Muscle layer of colon (tissue), 2 donors: ENCODE data around the gene TAF15.

Source experiments
- H3K27ac ChIP-seq: one replicate; pipeline ENCODE4 v1.7.0; 2013; ENCODE audit warnings: low read depth, mild to moderate bottlenecking, low read length, moderate library complexity
- H3K27me3 ChIP-seq, 2 donors: one replicate each; pipeline ENCODE4 v1.7.0; 2013; ENCODE audit warnings: low read length in 2 of 2, mild to moderate bottlenecking in 2 of 2; ENCODE audit not compliant: insufficient read depth in 2 of 2, control insufficient read depth in 1 of 2
- H3K36me3 ChIP-seq: one replicate; pipeline ENCODE4 v1.7.0; 2013; ENCODE audit warnings: mild to moderate bottlenecking, low read length; ENCODE audit not compliant: insufficient read depth
- H3K4me1 ChIP-seq: one replicate; pipeline ENCODE4 v1.7.0; 2013; ENCODE audit warnings: mild to moderate bottlenecking, low read length; ENCODE audit not compliant: insufficient read depth
- H3K4me3 ChIP-seq, 2 donors: one replicate each; pipeline ENCODE4 v1.7.0; 2013; ENCODE audit warnings: low read length in 2 of 2, low read depth in 1 of 2, mild to moderate bottlenecking in 1 of 2, moderate library complexity in 1 of 2
- H3K9ac ChIP-seq: one replicate; pipeline ENCODE4 v1.7.0; 2013; ENCODE audit warnings: low read length
- H3K9me3 ChIP-seq: one replicate; pipeline ENCODE4 v1.7.0; 2013; ENCODE audit warnings: mild to moderate bottlenecking, low read length
- donor health status: abdominal sarcoma.
- donor health status: Adenocarcinoma of cecum.

TAF15 gene

DNA sequence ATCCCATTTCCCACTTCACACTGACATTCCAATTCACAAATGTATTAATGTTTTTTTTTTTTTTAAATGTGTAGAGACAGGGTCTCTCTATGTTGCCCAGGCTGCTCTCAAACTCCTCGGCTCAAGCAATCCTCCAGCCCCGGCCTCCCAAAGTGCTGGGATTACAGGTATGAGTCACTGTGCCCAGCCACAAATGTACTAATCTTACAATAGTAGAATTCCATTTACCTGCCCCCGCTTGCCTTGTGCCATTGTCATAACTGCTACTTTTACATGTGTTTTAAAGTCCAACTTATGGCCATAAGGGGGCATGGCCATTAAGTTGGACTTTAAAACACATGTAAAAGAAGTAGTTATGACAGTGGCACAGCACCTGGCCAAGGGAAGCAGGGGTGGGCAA lies 18.4 kb upstream of the TAF15 start:
- Histone ChIP-seq H3K9ac (no peak overlapping the region), H3K4me3 (no peak overlapping the region), H3K36me3 (peaks cover under 1% of the 10 kb centered on the region), H3K4me1 (peaks cover 53% of the 10 kb centered on the region), H3K27ac (no peak overlapping the region), H3K9me3 (no peaks in the 10 kb centered on the region), H3K27me3 (peaks cover 0 to 2% of the 10 kb centered on the region in 2 donors)

DNA sequence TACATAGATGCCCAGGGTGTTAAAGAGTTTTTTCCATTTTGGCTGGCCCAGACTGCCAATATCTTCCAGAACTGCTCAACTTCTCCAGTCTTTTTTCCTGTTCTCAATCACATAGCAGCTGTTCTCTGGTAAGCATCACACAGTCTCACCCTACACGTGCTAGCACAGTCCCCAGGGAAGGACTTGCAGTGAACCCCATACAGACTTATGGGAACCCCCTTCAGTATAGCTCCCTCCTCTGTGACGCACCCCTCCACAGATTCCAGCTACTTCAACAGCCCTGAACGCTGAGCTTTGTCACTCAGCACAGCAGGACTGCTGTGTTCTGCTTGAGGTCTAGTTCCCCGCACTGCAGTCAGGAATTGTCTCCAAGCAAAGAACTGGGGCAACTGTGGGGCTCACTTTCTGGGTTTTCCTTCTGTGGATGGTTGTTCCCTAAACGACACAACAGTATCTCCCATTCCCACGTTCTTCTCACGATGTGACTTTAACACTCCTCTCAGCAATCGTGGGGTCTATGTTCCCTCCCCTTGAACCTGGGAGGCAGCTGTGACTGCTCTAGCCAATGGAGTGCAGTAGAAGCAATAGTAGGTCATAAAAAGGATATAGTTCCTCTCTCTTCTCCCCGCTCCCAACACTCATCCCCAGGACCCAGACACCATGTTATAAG lies 17.5 kb upstream of the TAF15 start:
- Histone ChIP-seq H3K9me3 (no peaks in the 10 kb centered on the region), H3K27ac (no peak overlapping the region), H3K4me3 (peak overlapping the region in 1 of 2 donors; percentile 3), H3K36me3 (no peaks in the 10 kb centered on the region), H3K27me3 (peaks cover 0 to 5% of the 10 kb centered on the region in 2 donors), H3K9ac (no peak overlapping the region), H3K4me1 (peaks cover 46% of the 10 kb centered on the region)

DNA sequence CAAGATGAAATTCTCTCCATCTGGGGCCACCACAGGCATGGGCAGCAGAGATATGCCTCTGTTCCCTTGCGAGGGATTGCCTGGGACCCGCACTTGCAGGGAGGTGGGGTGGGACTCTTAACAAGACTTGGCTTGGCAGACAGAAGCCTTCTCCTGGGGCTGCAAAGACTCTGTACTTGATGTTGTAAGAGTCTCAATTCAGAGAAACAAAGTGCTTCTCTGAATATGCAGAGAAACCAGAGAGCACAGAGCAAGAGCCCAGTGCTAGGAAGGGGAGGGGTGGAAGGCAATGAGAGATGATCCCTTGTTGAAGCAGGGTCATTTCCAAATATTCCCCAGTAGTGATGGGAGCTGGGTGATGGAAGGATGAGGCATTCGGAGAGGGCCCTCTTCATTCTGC lies 16.0 kb upstream of the TAF15 start:
- Histone ChIP-seq H3K27ac (peak overlapping the region; percentile 53), H3K9me3 (no peaks in the 10 kb centered on the region), H3K4me1 (peaks cover 32% of the 10 kb centered on the region), H3K9ac (no peak overlapping the region), H3K4me3 (no peak overlapping the region), H3K27me3 (peaks cover 0 to 5% of the 10 kb centered on the region in 2 donors), H3K36me3 (no peaks in the 10 kb centered on the region)

DNA sequence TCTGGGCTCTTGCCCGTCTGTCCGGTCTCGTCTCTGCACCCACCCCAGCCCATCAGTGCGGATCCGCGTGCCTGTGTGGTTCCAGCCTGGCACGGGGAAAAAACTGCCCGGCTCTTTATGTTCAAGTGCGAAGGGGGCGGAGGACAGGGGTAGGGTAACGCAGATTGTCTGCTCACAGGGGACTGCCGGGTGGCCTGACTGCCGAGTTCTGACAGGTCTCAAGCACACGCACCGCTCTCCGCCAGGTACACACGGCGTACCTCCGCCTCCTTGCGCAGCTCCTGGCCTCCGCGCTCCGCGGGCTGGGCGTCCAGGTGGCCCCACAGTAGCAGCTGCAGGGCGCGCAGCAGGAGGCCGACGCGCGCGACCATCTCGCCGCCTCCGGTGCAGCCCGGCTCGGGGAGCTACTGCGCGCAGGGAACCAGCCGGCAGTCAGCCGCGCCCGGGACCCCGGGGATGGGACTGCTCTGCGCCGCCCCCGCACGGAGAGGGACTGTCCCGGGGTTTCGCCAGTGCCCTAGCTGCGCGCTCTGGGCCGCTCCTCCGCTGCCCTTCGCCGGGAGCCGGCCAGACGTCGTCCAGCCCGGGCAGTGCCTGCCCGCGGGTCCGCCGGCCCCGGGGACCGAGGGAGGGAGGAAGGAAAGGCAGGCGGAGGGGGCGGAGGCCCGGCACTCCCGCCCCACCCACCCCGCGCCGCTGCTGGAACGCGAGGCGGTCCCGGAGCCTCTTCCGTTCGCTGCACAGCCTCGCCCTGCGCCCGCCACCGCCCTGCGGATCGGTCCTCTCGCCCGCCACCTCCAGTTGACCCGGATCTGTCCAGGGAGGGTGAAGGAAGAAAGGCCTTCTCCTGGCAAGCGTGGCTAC lies 14.0 kb upstream of the TAF15 start, which contains the start of gene MMP28:
TSS of gene MMP28 (minus strand) at position 635 of the 864 bp plus-strand sequence. CDS start at position 371, 264 bp downstream.
- Histone ChIP-seq H3K9me3 (no peaks in the 10 kb centered on the region), H3K27ac (peak within 1 kb of the TSS; percentile 65), H3K4me3 (peak within 1 kb of the TSS; percentile 45 to 65), H3K27me3 (peaks cover 0 to 5% of the 10 kb centered on the region in 2 donors), H3K9ac (no peak within 1 kb of the TSS), H3K4me1 (peaks cover 28% of the 10 kb centered on the region), H3K36me3 (no peaks in the 10 kb centered on the region)

DNA sequence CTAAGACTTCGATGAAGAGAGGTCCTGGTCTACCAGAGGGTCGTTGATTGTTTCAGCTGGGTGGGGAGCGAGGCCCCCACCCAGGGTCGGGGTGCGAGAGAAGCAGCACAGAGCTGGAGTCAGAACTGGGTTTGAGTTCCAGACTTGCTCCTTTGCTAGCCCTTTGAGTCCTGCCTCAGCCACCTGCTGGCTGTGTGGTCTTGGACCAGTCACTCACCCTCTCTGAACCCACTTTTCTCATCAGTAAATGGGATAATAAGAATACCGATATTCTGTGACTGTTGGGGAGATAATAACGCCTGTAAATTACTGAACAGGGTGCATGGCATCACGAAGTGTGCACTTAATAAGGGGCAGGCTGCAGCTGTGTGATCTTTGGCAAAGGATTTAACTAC lies 13.4 kb upstream of the TAF15 start:
- H3K4me3 ChIP-seq = peak overlapping the region; percentile 45 to 65
- peaks cover 0 to 5% of the 10 kb centered on the region in 2 donors for H3K27me3 ChIP-seq
- no peaks in the 10 kb centered on the region for H3K9me3 ChIP-seq
- H3K27ac ChIP-seq = peak overlapping the region; percentile 65
- H3K9ac ChIP-seq = no peak overlapping the region
- H3K36me3 ChIP-seq = no peaks in the 10 kb centered on the region
- H3K4me1 ChIP-seq = peaks cover 35% of the 10 kb centered on the region

DNA sequence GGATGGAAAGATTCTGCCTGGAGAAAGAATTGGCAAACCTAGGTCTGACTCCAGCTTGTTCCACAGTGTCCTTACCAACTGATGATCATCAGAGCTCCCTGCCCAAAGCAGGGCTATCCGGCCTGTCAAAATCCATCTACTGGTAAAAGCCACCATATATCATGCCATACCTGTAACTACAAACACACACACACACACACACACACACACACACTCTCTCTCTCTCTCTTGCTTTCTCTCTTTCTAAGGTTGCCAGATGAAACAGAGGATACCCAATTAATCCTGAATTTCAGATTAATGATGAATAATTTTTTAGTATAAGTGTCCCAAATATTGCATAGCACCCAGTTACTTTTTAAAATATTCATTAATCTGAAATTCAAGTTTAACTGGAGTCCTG lies 12.3 kb upstream of the TAF15 start:
- no peaks in the 10 kb centered on the region for H3K9me3 ChIP-seq
- no peak overlapping the region for H3K9ac ChIP-seq
- no peaks in the 10 kb centered on the region for H3K36me3 ChIP-seq
- H3K4me3 ChIP-seq = no peak overlapping the region
- H3K27me3 ChIP-seq = peaks cover 0 to 5% of the 10 kb centered on the region in 2 donors
- H3K27ac ChIP-seq = no peak overlapping the region
- H3K4me1 ChIP-seq = peaks cover 44% of the 10 kb centered on the region

DNA sequence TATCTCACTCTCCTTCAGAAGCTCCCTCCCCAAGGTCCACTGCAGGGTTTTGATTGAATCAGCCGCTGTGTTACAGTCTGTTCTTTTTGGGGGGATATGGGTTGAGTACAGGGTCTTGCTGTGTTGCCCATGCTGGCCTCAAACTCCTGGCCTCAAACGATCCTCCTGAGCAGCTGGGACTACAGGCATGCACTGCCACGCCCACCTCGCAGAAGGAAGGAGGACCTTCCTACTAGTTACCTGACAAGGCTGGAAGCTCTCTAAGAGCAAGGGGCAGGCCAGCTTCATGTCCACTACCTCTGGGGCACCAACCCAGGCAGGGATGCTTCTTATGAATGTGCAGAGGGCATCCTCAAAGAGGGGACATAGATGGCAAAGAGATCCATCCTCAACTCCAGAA lies 11.9 kb upstream of the TAF15 start:
- Histone ChIP-seq H3K9ac (no peak overlapping the region), H3K36me3 (no peaks in the 10 kb centered on the region), H3K4me1 (peaks cover 44% of the 10 kb centered on the region), H3K9me3 (no peaks in the 10 kb centered on the region), H3K27ac (no peak overlapping the region), H3K27me3 (peaks cover 0 to 5% of the 10 kb centered on the region in 2 donors), H3K4me3 (no peak overlapping the region)

DNA sequence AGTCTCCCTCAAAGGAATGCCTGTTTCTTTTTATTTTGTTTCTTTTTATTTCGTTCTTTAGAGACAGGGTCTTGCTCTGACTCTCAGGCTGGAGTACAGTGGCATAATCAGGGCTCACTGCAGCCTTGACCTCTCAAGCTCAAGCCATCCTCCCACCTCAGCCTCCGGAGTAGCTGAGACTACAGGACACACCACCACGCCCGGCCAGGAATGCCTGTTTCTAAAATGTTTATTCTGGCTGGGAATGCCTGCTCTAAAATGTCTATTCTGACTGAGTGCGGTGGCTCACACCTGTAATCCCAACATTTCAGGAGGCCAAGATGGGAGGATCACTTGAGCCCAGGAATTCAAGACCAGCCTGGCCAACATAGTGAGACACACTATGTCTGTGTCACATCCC lies 11.4 kb upstream of the TAF15 start:
- Histone ChIP-seq H3K4me1 (peaks cover 39% of the 10 kb centered on the region), H3K27me3 (peaks cover 0 to 5% of the 10 kb centered on the region in 2 donors), H3K27ac (no peak overlapping the region), H3K9me3 (no peaks in the 10 kb centered on the region), H3K36me3 (no peaks in the 10 kb centered on the region), H3K9ac (no peak overlapping the region), H3K4me3 (no peak overlapping the region)

DNA sequence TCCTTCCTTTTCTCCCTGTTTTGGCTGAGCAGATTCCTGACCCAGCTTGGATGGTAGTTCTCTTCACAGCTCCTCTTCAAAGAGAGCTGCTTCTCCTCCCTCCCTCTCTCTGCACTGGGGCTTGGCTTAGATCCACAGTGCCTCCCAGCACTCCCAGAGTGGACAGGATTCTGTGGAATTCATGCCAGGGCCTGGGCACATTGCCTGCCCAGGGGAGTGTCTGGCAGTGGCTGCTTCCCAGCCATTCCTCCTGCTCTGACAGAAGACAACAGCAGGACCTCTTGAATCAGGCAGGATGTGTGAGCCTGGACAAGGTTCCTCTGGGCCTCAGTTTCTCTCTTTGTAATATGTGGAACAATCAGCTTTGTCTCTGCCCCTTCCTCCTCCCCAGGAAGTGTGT lies 9.3 kb upstream of the TAF15 start:
- H3K36me3 ChIP-seq = no peaks in the 10 kb centered on the region
- H3K9ac ChIP-seq = no peak overlapping the region
- H3K9me3 ChIP-seq = no peaks in the 10 kb centered on the region
- H3K27ac ChIP-seq = peak overlapping the region; percentile 70
- no peak overlapping the region for H3K4me3 ChIP-seq
- peaks cover 33% of the 10 kb centered on the region for H3K4me1 ChIP-seq
- peaks cover 0 to 5% of the 10 kb centered on the region in 2 donors for H3K27me3 ChIP-seq

DNA sequence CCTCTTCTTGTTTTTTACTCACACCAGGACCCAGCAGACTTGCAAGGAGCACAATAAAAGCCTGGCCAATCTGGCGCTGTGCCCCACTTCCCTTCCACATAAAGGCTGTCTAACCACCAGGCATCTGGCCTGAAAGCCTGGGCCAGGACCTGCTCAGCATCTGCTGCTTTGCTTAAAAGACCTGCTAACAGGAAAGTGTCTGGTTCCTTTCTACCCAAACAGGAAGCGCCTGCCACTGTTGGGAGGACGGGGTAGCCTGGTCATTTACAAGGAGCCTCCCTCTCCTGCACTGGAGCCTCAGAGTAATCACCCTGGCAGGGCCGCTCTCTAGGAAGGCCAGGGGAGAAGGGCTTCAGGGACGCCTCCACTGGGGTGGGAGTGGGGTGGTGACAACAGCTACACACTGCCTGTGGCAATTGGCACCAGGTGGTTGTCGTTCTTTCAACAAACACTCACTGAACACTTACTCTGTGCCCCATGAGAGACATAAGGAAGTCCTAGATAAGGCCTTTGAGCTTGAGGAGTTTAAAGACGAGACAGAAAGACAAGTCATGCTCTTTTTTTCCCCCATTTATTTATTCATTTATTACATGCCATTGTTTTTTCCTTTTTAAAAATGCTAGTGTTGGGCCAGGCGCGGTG lies 7.6 kb upstream of the TAF15 start:
- Histone ChIP-seq H3K9me3 (no peaks in the 10 kb centered on the region), H3K9ac (no peak overlapping the region), H3K27me3 (no peaks in the 10 kb centered on the region), H3K27ac (peak overlapping the region; percentile 76), H3K4me3 (no peak overlapping the region), H3K36me3 (no peaks in the 10 kb centered on the region), H3K4me1 (peaks cover 28% of the 10 kb centered on the region)

DNA sequence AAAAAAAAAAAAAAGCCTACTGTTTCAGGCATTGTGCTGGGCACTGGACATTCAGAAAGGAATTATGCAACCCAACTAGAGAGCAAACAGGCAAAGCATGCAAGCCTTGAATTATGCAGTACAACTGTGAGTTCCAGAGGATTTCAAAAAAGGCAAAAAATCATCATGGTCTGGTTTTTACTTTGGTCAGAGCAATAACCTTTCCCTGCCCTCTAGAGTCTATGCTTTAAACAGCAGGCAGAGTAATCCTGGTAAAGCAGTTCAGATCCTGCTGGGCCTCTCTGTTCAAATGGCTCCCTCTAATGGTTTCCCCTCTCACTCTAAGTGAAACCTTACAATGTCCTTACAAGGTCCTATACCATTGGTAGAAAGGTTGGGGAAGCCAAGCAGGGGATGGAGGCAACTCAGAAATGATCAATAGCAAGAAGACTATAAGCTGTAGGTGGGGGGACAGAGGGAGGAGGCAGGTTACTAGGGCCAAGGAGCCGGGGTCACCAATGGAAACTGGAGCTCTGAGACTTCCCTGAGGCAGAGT lies 4.6 kb upstream of the TAF15 start:
- Histone ChIP-seq H3K27me3 (no peaks in the 10 kb centered on the region), H3K27ac (no peak overlapping the region), H3K9ac (no peak overlapping the region)

More for the DNA sequence above, 4.6 kb upstream of the TAF15 start:
- Histone ChIP-seq H3K4me3 (no peak overlapping the region), H3K4me1 (peaks cover 30% of the 10 kb centered on the region), H3K36me3 (no peaks in the 10 kb centered on the region), H3K9me3 (no peaks in the 10 kb centered on the region)
